NCI-H146 treated with DMSO at 0.1 percent for 48 hours (cell line): ENCODE data around the gene CMC2.

Experiments
- DNase-seq: peaks from one replicate; lab custom pipeline; 2025; ENCODE audit not compliant: unreplicated experiment; lab: John Stamatoyannopoulos, UW

The CMC2 gene

DNA sequence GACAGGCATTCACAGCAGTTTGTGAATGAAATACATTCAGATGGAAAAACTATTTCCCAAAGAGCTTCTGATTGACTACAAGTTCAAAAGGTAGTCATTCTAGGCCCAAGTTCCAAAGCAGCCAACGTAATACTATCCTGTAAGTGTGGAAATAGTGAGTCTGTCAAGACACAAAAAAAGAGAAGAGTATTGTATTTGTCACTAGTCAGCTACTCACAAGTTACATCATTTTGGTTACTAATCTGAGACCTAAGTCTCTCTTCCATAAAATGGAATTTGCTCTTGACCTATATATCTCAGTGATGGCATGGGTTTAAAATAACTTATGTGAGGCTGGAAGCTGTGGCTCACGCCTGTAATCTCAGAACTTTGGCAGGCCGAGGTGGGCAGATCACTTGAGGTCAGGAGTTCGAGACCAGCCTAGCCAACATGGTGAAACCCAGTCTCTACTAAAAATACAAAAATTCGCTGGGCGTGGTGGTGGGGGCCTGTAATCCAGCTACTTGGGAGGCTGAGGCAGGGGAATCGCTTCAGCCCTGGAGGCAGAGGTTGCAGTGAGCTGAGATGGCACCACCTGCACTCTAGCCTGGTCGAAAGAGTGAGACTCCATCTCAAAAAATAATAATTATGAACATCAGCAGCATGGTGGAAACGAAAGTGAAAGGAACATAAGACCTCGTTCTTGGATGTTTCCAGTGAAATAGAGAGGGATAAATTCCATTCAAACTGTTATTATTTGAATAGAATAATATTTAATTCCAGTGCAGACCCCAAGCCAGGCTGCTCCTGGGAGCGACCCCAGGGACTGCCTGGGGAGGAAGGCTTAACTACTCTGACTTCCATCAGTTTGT, 2.9 kb downstream of the CMC2 start:
- no peak for DNase-seq

DNA sequence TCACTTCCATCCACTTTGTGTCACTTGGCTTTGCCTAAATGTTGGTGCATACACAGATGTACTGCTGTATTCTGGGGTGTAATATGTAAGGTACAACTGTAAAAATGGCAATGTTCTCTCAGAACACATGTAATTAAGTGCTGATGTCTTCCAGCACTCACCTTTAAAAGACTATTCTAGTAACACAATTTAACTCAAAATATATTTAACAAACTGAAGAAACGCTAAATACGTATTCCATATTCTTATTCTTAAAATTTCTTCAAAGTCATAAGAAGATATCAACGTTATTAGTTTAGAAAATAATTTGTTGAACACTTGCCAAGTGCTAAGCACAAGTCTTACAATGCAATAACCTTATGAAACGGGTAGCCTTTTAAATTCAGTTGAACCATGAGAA, 3.6 kb downstream of the CMC2 start:
- no peak for DNase-seq

DNA sequence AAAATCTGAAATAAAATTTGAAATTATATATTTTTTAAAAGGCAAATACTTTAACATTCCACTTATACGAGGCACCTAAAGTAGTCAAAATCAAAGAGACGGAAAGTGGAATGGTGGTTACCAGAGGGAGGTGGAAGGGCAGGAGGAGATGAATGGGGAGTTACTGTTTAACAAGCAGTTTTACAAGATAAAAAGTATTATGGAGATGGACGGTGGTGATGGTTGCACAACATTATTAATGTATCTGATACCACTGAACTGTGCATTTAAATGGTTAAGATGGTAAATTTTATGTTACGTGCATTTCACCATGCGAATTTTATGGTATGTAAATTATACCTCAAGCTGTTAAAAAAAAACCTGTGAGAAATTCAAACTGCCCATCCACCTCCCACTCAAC, 5.4 kb downstream of the CMC2 start:
- DNase-seq, result no peak

DNA sequence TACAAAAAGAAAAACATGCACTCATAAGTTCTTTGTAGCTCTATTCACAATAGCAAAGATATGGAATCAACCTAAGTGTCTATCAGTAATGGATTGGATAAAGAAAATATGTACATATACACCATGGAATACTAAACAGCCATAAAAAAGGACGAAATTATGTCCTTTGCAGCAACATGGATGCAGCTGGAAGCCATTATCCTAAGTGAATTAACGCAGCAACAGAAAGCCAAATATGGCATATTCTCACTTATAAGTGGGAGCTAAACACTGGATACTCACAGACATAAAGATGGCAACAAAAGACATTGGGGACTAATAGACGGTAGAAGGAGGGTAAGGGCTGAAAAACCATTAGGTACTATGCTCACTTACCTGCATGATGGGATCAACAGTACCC, 5.8 kb downstream of the CMC2 start:
- DNase-seq, result no peak

DNA sequence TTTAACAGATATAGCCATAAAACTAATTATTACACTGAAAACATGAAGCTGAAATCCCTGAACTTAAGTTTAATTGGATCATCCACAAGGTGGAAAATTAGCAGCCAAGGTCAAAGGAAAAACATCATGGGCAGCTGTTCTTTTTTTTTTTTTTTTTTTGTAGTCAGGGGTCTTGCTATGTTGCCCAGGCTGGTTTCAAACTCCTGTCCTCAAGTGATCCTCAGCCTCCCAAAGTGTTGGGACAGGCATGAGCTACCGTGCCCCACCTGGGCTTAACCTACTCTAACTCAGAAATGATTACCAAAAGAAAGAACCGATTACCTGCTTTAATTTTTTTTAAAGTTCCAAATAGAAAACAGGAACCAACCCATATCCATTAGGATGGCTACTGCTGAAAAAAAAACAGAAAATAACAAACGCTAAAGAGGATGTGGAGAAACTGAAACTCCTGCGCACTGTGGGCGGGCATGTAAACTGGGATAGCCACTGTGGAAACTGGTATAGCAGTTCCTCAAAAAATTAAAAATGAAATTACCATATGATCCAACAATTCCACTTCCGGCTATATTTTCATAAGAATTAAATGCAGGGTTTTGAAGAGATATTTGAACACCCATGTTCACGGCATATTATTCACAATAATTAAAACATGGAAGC, 8.6 kb downstream of the CMC2 start:
- DNase-seq, result no peak

DNA sequence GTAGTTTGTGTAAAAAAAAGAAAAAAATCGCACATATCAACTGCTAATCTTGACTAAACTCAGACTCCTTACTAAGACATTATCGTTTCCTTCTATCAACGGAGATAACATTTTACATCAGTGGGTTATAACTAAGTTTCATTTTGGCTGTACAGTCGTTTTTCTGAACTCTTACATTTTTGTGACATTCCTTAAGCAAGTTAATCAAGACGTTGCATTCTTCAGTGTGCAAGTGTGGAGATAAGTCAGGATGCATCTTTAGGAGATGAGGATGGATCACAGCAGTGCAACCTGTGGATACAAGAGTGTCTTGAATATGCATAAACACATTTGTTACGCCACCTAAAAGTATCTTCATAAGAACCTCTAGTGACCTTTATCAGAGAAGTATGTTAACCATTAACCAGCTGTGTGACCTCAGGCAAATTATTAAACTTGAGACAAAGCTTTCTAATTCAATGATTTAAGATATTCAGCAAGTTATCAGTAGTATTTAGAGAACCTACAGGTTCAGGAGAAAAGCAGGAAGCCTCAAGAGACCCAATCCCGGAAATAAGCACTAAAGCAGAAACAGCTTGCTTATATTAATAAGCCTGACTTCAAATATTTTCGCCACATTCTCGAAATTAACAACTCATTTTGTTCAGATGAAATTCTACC, 9.4 kb downstream of the CMC2 start:
- DNase-seq, result no peak

DNA sequence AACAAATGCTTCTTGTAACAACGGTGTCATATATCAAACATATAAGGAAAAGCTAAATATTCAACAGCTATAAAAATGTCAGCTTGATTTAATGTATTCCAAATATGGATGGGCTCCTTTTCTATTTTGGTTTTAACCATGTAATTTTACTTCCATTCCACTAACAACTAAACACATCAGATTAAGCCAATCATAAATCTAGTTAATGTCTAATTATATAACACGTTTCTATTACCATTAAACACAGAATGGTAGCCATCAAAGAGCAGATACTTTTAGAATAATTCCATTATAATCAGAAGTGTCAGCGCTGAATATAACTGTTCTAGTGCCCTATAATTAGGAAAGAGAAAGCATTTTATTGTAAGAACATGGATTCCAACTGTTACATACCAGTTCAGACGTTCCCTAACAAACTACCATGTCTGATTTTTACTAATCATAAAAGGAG, 10.0 kb downstream of the CMC2 start:
- DNase-seq, result no peak

DNA sequence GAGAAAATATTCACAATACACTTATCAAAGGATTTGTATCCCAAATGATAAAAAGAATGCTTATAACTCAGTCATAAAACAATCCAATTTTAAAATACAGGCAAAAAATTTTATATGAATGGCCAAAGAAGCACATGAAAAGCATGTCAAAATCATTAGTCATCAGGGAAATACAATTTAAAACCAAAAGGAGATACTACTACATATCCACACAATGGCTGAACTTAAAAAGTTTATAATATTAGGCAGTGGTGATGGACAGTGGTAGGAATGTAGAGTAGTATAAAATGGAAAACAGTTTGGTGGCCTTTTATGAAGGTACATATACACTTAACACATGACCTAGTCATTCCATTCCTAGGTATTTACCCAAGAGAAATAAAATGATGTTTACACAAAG, 12.2 kb downstream of the CMC2 start:
- DNase-seq, result no peak

DNA sequence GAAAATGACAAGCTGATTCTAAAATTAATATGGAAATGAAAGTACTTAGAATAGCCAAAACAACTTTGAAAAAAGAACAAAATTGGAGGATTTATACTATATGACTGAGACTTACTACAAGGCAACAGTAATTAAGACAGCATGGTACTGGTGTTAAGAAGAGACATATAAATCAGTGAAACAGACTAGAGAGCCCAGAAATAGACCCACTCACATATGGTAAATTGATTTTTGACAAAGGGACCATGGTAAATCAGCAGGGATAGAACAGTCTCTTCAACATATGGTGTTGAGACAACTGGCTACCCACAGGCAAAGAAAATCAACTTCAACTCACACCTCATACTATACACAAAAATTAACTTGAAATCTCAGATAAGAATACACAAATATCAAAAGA, 12.9 kb downstream of the CMC2 start:
- DNase-seq, result no peak

DNA sequence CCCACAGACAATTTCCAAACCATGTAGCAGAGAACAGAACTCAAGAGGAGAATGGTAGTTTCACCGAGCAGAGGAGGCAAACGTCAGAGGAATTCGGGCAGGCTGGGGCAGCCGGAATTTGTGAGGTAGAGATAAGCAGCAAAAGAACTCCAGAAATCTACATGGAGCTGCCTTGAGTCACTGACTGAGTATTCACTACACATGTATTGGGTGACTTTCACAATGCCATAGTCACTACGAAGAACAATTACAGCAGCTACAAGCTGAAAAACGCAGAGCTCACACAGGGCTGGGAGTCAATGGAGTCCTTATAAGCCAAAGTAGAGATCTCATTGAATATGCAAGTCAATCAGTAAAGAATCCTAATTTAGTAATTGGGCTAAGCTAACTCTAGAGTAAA, 13.4 kb downstream of the CMC2 start:
- DNase-seq, result no peak

DNA sequence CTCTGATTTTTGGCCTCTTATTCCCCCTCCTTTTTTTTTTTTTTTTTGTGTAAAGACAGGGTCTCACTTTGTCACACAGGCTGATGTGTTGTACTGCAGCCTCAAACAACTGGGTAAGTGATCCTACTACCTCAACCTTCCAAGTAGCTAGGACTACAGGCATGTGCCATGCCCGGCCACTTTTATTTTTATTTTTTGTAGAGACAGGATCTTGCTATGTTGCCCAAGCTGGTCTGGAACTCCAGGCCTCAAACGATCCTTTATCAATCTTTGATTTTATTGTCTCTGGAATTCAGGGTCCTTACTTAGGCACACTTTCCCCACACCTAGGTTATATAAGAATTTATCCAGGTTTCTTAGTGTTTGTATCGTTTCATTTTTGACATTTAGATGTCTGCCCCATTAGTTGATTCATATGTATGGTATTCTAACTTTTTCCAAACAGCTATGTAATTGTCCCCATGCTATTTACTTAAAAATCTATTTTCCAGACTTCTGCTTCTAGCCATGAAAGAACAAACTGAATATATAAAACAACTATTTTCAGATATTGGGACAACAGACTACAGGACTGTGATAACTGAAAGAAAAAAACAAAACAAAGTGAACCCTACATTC, 13.9 kb downstream of the CMC2 start:
- no peak for DNase-seq

DNA sequence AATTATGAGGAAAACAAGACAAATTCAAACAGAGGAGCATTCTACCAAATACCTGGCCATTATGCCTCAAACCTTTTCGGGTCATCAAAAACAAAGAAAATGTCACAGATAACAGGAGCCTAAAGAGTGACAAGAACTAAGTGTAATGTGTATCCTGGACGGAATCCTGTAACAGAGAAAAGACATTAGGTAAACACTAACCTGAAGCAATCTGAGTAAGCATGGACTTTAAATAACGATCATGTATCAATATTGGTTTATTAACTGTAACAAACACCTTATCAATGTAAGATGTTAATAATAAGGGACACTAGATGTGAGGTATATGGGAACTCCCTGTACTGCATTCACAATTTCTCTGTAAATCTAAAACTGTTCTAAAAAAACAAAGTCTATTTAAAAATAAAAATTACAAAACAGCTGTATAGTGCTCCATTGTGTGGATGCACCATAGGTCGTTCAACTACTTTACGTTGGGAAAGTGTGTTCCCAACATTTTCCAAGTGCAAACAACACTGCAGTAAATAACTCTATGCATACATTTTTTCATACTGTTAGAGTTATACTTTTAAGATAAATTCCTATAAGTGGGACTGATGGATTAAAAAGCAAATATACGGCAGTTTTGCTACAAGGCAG, 14.8 kb downstream of the CMC2 start:
- DNase-seq, result no peak

DNA sequence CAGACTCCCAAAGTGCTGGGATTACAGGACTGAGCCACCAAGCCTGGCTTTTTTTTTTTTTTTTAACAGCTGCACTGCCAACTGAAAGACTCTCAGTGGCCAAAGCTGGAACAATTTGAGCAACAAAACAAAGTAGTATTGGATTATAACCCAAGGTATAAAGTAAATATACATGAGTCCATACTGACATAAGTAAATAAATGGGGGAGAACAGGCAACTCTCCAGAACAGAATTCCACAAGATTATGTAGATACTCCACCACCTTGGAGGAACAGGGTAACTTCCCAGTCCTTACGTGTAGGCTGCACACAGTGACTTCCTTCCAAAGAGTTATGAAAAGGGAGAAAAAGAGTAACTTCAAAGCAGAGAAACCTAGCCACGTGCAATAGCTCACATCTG, 15.7 kb downstream of the CMC2 start:
- DNase-seq, result no peak

DNA sequence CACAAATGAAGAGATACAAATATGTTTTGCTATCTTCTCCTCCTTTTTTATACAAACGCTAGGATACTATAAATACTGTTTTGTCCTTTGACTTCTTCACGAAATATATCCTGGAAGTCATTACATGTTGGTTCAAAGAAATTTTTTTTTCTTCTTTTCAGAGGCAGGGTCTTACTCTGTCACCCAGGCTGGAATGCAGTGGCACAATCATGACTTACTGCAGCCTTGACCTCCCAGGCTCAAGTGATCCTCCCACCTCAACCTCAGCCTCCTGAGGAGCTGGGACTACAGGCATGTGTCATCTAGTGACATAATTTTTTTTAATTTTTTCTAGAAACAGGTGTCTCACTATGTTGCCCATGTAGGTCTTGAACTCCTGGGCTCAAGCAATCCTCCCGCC, 16.1 kb downstream of the CMC2 start:
- no peak for DNase-seq

DNA sequence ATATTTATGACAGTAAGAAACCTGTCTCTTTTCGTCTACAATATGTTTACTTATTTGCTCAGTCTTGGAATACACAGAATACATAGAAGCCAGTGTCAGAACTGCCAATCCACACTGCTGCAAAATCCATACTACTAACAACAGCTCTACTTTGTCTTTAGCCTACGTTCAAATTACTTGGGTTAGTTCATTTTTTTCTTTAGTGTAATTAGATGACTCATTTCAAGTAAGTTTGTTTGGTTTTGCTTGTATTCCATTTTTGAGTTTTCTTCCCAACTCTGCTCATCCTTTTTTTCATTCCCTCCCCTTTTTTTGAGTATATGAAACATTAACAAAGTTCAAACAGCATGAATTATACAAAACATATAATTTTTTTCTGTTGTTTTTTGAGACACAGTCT, 16.9 kb downstream of the CMC2 start:
- no peak for DNase-seq

DNA sequence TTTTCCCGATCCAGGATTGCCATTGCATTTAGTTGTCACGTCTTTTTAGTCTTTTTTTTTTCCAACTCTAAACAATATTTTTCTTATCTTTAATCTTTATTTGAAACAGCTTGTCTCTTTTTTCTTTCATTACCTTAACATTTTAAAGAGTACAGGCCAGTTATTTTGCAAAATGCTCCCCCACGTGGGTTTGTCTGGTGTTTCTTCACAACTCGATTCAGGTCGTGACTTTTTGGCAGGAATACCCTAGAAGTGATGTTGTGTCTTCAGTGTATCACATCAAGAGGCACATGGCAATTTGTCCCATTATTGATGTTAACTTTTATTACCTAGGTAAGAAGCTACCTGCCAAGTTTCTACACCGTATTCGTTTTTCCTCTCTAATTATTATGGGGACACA, 17.9 kb downstream of the CMC2 start:
- no peak for DNase-seq

DNA sequence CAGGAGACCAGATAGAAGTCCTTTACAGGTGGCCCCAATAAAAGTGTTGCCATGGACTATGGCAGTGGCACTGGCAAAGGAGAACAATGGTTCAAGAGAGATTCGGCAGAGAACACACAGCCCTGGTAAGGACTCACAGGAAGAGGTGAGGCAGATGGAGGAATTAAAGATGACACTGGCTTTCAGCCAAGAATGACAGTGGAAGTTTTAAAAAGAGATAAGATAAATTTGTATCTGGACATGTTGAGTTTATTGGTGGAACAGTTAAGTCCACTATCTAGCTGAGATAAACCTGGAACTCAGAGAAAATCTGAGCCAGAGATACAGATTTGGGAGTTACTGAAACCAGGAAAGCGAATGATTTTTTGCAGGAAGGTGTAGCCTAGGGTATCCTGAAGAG, 20.1 kb downstream of the CMC2 start:
- DNase-seq, result no peak

DNA sequence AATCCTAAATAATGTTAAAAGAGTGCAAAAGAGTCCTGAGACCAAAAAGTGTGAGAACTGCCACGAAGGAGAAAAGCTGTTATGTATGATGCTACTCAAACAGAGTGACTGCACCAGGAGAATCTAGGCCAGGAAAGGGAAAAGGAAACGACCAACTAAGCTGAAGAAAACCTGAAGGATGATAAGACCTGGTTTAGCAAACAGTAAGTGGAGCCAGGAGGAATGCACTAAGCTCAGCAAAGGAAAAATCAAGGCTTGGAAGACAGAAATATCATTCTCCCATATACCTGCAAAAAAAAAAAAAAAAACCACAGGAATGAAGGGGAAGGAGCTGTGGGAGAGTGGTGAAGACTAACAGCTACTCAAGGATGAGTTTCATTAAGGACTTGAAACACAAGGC, 21.1 kb downstream of the CMC2 start:
- DNase-seq, result no peak

DNA sequence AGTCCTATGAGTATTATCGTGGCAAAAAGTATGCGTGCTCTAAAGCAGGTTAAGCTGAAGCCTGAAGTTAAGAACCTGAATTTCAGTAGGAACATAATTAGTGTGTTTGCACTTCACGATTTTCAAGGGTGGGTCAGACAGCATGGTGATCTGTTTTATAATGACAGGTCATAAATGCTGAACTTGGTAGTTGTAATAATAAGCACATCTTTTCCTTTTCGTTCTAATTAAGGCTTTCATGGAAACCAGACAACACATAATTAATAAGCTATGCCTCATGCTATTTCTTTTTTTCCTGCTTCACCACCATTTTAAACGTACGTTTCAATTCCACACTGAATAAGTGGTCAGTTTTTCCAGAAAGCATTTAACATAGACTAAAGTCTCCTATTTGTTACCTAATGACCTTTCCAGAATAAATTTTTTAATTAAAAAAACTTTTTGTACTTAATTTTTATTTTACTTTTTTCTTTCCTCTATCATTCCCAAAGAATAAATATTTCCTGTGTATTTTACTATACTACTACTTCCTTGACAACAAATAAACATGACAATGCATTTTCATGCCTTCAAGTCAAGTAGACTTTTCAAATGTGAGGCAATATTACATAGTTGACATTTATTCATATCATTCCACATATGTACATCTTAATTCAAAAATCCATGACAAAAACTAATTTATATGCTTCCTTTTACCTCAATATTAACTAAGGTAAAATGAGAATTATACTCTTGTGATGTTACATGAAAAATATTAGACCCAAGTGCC, 22.4 kb downstream of the CMC2 start:
- DNase-seq, result no peak

DNA sequence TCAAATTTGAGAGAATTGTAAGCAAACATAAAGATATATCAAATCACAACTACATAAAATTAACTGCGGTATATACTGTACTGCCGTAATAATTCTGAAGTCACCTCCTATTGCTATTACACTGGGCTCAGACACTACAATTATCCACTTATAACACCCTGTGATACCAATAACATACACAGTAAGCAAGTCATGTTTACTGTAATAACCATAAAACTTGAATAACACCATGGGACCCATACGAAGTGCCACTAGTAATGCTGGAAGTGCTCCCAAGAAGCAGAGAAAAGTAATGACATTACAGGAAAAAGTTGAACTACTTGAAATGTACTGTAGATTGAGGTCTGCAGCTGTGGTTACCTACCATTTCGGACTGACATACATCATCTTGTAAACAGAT, 24.0 kb downstream of the CMC2 start:
- no peak for DNase-seq

DNA sequence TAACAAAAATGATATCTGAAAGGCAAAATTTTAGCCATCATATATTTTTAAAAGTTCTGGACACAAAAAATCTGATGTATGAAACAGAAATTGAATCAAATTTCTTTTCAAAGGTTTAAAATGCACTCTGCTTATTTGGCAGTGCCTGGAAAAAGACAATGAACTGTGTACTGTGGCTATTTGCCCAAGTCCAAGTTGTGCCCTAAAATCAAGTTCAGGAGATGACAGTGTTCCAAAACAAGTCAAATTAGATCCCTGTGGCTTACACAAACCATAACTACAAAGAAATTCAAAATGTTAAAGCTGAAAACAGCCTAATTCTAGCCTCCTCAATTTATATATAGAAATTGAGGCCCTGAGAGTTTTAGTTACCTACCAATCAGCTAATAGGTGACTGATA, 25.6 kb downstream of the CMC2 start:
- no peak for DNase-seq
